ENCODE results near the gene PTGER1. TPM values are rescaled to one million over a fixed set of nuclear protein-coding genes. Genes with fewer than 3 reads are reported as not detected.

The PTGER1 gene
- total and polyA plus RNA-seq, 2 of the 8 experiments (the other 6 are each of a cell fraction or from before 2014, with no cell fraction given) = 0.20 to 0.41 TPM

DNA sequence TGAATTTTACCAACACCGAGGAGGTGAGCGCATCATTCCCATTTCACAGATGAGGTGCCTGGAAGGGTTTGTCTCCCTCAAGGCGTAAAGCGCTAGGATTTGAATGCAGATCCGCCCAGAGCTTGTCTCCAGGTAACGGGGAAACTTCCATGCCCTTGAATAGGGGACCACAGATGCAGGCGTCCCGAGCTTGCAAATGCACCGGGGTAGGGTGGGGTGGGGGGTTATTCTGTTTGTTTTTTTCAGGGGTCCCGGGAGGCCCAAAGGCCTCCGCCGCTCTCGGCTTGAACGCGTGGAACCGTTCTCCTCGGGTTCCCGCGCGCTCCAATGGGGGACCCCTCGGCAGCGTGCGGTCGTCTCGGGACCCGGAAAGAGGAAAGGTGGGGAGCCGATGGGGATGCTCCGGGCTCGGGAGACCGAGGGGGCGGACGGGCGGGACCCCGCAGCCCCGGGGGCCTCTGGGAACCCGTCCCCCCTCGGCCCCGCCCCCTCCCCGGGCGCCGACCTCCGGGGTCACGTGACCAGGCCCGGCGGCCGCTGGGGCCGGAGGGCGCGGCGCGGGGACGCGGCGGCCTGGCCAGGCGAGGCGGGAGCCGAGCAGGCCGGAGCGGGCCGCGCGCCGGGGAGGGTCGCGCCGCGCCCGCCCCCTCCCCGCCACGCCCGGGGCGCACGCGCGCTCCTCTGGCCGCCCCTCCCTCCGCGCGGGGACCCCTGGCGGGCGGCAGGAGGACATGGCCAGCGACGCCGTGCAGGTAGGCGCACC, 42.2 kb downstream of the PTGER1 start, which contains the start of gene PKN1 (continued):
- TF ChIP-seq SP4 (IDR thresholded peaks at IDR 0.05; ENCODE audit: low read length) = no peak
- no peak for TF ChIP-seq SP1 (IDR thresholded peaks at IDR 0.05; ENCODE audit: low read depth, low read length)
- TF ChIP-seq NANOG (IDR thresholded peaks at IDR 0.05; ENCODE audit: insufficient read depth, low read depth, low read length, poor library complexity, severe bottlenecking) = no peak
- no peak for TF ChIP-seq SIX5 (IDR thresholded peaks at IDR 0.05; ENCODE audit: low read depth, low read length)
- no peak; the same call in 1 of the 2 replicates for TF ChIP-seq EGR1 (IDR thresholded peaks at IDR 0.05; ENCODE audit: borderline replicate concordance, low read depth, low read length)
- TF ChIP-seq MAFK (IDR thresholded peaks at IDR 0.05; ENCODE audit: low read depth, low read length) = no peak
- TF ChIP-seq POU5F1 (IDR thresholded peaks at IDR 0.05; ENCODE audit: low read depth, low read length) = no peak
- TF ChIP-seq KDM4A (IDR thresholded peaks at IDR 0.05; ENCODE audit: low read depth, low read length, severe bottlenecking) = no peak
- TF ChIP-seq CHD2 (IDR thresholded peaks at IDR 0.05; ENCODE audit: low read length) = no peak
- peak; percentile 16 for TF ChIP-seq TAF7 (optimal IDR thresholded peaks at IDR 0.05; ENCODE audit: borderline replicate concordance, low read depth, low read length)
- TF ChIP-seq SUZ12 (IDR thresholded peaks at IDR 0.05; ENCODE audit: low read length) = no peak
- TF ChIP-seq GTF2F1 (IDR thresholded peaks at IDR 0.05; ENCODE audit: borderline replicate concordance, low read depth, low read length) = no peak
- TF ChIP-seq, protein P1, sequence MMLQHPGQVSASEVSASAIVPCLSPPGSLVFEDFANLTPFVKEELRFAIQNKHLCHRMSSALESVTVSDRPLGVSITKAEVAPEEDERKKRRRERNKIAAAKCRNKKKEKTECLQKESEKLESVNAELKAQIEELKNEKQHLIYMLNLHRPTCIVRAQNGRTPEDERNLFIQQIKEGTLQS (IDR thresholded peaks at IDR 0.05; ENCODE audit: insufficient read depth, low read depth, low read length) = no peak
- TF ChIP-seq BACH1 (IDR thresholded peaks at IDR 0.05; ENCODE audit: low read length) = no peak
- TF ChIP-seq, protein P2, sequence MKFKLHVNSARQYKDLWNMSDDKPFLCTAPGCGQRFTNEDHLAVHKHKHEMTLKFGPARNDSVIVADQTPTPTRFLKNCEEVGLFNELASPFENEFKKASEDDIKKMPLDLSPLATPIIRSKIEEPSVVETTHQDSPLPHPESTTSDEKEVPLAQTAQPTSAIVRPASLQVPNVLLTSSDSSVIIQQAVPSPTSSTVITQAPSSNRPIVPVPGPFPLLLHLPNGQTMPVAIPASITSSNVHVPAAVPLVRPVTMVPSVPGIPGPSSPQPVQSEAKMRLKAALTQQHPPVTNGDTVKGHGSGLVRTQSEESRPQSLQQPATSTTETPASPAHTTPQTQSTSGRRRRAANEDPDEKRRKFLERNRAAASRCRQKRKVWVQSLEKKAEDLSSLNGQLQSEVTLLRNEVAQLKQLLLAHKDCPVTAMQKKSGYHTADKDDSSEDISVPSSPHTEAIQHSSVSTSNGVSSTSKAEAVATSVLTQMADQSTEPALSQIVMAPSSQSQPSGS (IDR thresholded peaks at IDR 0.05; ENCODE audit: low read length) = no peak
- TF ChIP-seq SRF (IDR thresholded peaks at IDR 0.05; ENCODE audit: low read depth, low read length) = no peak
- TF ChIP-seq, protein P3, sequence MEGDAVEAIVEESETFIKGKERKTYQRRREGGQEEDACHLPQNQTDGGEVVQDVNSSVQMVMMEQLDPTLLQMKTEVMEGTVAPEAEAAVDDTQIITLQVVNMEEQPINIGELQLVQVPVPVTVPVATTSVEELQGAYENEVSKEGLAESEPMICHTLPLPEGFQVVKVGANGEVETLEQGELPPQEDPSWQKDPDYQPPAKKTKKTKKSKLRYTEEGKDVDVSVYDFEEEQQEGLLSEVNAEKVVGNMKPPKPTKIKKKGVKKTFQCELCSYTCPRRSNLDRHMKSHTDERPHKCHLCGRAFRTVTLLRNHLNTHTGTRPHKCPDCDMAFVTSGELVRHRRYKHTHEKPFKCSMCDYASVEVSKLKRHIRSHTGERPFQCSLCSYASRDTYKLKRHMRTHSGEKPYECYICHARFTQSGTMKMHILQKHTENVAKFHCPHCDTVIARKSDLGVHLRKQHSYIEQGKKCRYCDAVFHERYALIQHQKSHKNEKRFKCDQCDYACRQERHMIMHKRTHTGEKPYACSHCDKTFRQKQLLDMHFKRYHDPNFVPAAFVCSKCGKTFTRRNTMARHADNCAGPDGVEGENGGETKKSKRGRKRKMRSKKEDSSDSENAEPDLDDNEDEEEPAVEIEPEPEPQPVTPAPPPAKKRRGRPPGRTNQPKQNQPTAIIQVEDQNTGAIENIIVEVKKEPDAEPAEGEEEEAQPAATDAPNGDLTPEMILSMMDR (IDR thresholded peaks at IDR 0.05; ENCODE audit: control extremely low read depth in 1 of 3, insufficient read depth in 1 of 3, low read depth in 1 of 3, low read length in 3 of 3) = no peak
- TF ChIP-seq POLR2A (IDR thresholded peaks at IDR 0.05; ENCODE audit: control extremely low read depth in 1 of 2, low read depth in 2 of 2, low read length in 2 of 2) = peak in 1 of 2 experiments; percentile 30; a peak in 1 of 3 replicates
